Bronchial epithelial cell (primary cell): ENCODE measurements around the gene SRGAP3. TPM values are rescaled to one million over a fixed set of nuclear protein-coding genes. Genes with fewer than 3 reads are reported as not detected.

Experiments used
- DNase-seq: peaks from one replicate; pipeline ENCODE4 v3.0.0-alpha.2; 2010; ENCODE audit warnings: low read depth
- FAIRE-seq: peaks from 2 replicates; lab custom pipeline; 2011; peaks lifted over from hg19 to GRCh38; lab: Jason Lieb, UNC
- H3K27me3 ChIP-seq: 2 replicates; pipeline ENCODE4 v1.5.1; 2011; ENCODE audit warnings: low read length; ENCODE audit not compliant: control insufficient read depth, insufficient read depth
- H3K36me3 ChIP-seq: 2 replicates; pipeline ENCODE4 v1.5.1; 2011; ENCODE audit warnings: low read length; ENCODE audit not compliant: control insufficient read depth, insufficient read depth
- H3K4me3 ChIP-seq: 2 replicates; pipeline ENCODE4 v1.5.1; 2011; ENCODE audit warnings: mild to moderate bottlenecking, low read depth, low read length, control low read depth
- CTCF ChIP-seq: IDR thresholded peaks from 2 replicates; pipeline ENCODE4 v1.5.1; 2011; ENCODE audit warnings: mild to moderate bottlenecking, moderate library complexity, low read length, control low read depth, inconsistent platforms; ENCODE audit not compliant: insufficient read depth, severe bottlenecking
- total RNA-seq: library from RNA; depleted of rRNA; stranded (reverse); fragments of >200 nt; gene quantifications from 2 replicates; pipeline ENCODE4 v1.2.1, GENCODE V29; 2014

The SRGAP3 gene
- total RNA-seq, 1 donor from 2014 or later: 30.5 TPM

GRCh38 chr3:9133656-9134055, 115.8 kb downstream of the SRGAP3 start:
- FAIRE-seq: no peak
- TF ChIP-seq CTCF: no peak
- no peak for DNase-seq
- Histone ChIP-seq H3K27me3 (no peaks in the 10 kb centered on the region), H3K4me3 (no peak overlapping the region), H3K36me3 (no peaks in the 10 kb centered on the region)

GRCh38 chr3:9130345-9131305, 118.8 kb downstream of the SRGAP3 start:
- DNase-seq: no peak
- FAIRE-seq: no peak
- TF ChIP-seq CTCF: no peak
- Histone ChIP-seq H3K4me3 (no peak overlapping the region), H3K36me3 (no peaks in the 10 kb centered on the region), H3K27me3 (no peaks in the 10 kb centered on the region)

DNA sequence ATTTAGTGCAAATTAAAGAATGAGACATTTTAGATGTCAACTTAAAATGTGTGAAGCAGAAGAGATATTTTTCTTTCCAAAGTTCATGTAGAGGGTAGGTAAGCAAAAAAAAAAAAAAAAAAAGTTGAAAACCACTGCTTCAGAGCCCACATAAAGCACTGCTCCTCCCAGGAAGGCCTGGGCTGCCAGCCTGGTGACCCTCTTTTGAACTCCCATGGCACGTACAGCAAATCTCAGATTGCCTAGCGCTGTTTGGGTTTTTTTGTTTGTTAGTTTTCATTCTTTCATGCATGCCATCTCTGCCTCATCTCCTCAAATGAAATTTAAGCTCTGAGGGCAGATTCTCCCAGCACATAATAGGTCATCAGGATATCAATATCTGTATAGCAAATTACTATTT, 120.1 kb downstream of the SRGAP3 start:
- Histone ChIP-seq H3K4me3 (no peak overlapping the region), H3K27me3 (no peaks in the 10 kb centered on the region), H3K36me3 (peaks cover 2% of the 10 kb centered on the region)
- no peak for FAIRE-seq
- no peak for TF ChIP-seq CTCF
- no peak for DNase-seq

GRCh38 chr3:9125278-9125951, 124.0 kb downstream of the SRGAP3 start:
- DNase-seq (no peak), FAIRE-seq (peak; percentile 18)
- Histone ChIP-seq H3K27me3 (no peaks in the 10 kb centered on the region), H3K36me3 (peaks cover 17% of the 10 kb centered on the region), H3K4me3 (no peak overlapping the region)
- TF ChIP-seq CTCF: no peak

GRCh38 chr3:9124730-9125129, 124.7 kb downstream of the SRGAP3 start:
- H3K36me3 ChIP-seq: peaks cover 20% of the 10 kb centered on the region
- no peak for FAIRE-seq

More at GRCh38 chr3:9124730-9125129, 124.7 kb downstream of the SRGAP3 start:
- Histone ChIP-seq H3K4me3 (no peak overlapping the region), H3K27me3 (no peaks in the 10 kb centered on the region)
- DNase-seq: no peak
- TF ChIP-seq CTCF: no peak
